GM15510 (cell line): ENCODE results near the gene PURA.

Experiments
- POLR2A ChIP-seq: IDR thresholded peaks from 3 replicates; pipeline ENCODE4 v1.6.1; 2011; ENCODE audit warnings: borderline replicate concordance; ENCODE audit not compliant: insufficient read length; ENCODE audit errors: extremely low read depth

PURA gene

GRCh38 chr5:140142246-140142645 lies 28.3 kb downstream of the PURA start:
- no peak for TF ChIP-seq POLR2A

GRCh38 chr5:140142856-140143255 lies 28.9 kb downstream of the PURA start:
- TF ChIP-seq POLR2A, result no peak

GRCh38 chr5:140143521-140144258 lies 29.8 kb downstream of the PURA start:
- TF ChIP-seq POLR2A, result no peak

- no peak for TF ChIP-seq POLR2A
Measured at GRCh38 chr5:140145256-140145655, 31.3 kb downstream of the PURA start.

- no peak for TF ChIP-seq POLR2A
Measured at GRCh38 chr5:140145818-140146522, 32.1 kb downstream of the PURA start.

GRCh38 chr5:140146523-140146842 lies 32.6 kb downstream of the PURA start:
- no peak for TF ChIP-seq POLR2A

GRCh38 chr5:140147460-140147859 lies 33.6 kb downstream of the PURA start:
- TF ChIP-seq POLR2A, result no peak

GRCh38 chr5:140148508-140148907 lies 34.6 kb downstream of the PURA start:
- TF ChIP-seq POLR2A, result no peak

- TF ChIP-seq POLR2A, result no peak
Measured at GRCh38 chr5:140150201-140150600, 36.3 kb downstream of the PURA start.

GRCh38 chr5:140151144-140152021 lies 37.5 kb downstream of the PURA start:
- TF ChIP-seq POLR2A, result no peak

- TF ChIP-seq POLR2A, result no peak
Measured at GRCh38 chr5:140152022-140152999, 38.4 kb downstream of the PURA start.

GRCh38 chr5:140153255-140153654 lies 39.3 kb downstream of the PURA start:
- no peak for TF ChIP-seq POLR2A

- no peak for TF ChIP-seq POLR2A
Measured at GRCh38 chr5:140153905-140154304, 40.0 kb downstream of the PURA start.
